OCI-LY3 (cell line): Measurements from ENCODE around the gene MRPS11.

ENCODE experiments used
- H2AFZ ChIP-seq: fragments of 200-600, 300-600 bp; shearing (Covaris generic); 2 replicates; pipeline ENCODE4 v1.6.0; 2014; ENCODE audit warnings: antibody characterized with exemption, low read depth, low read length
- H3K27ac ChIP-seq: fragments of 200-600, 300-600 bp; sonication (generic); 2 replicates; pipeline ENCODE4 v1.5.1; 2014; ENCODE audit warnings: mild to moderate bottlenecking, low read length, moderate library complexity, mixed read lengths
- H3K27me3 ChIP-seq: fragments of 200-600, 300-600 bp; sonication (generic); 2 replicates; pipeline ENCODE4 v1.6.1; 2014; ENCODE audit warnings: low read depth, low read length, mixed read lengths
- H3K36me3 ChIP-seq: fragments of 200-600, 300-600 bp; sonication (generic); replicated peaks from 2 replicates; pipeline ENCODE3; 2014; ENCODE audit warnings: low read depth, low read length, mixed read lengths
- H3K4me1 ChIP-seq: fragments of 300-600, 200-600 bp; sonication (generic); 2 replicates; pipeline ENCODE4 v1.6.1; 2014; ENCODE audit warnings: low read length, mixed read lengths
- H3K4me2 ChIP-seq: fragments of 200-600, 300-600 bp; sonication (generic); 2 replicates; pipeline ENCODE4 v1.6.1; 2014; ENCODE audit warnings: low read length, mixed read lengths
- H3K4me3 ChIP-seq: fragments of 300-600, 200-600 bp; sonication (generic); 2 replicates; pipeline ENCODE4 v1.5.1; 2014; ENCODE audit warnings: antibody characterized with exemption, mild to moderate bottlenecking, low read length, moderate library complexity
- H3K79me2 ChIP-seq: fragments of 300-600, 200-600 bp; shearing (Covaris generic); 2 replicates; pipeline ENCODE4 v1.6.1; 2014; ENCODE audit warnings: mild to moderate bottlenecking, low read length, mixed read lengths
- H3K9ac ChIP-seq: fragments of 300-600, 200-600 bp; shearing (Covaris generic); 2 replicates; pipeline ENCODE4 v1.6.0; 2014; ENCODE audit warnings: mild to moderate bottlenecking, low read length, moderate library complexity
- H3K9me3 ChIP-seq: fragments of 200-600, 300-600 bp; shearing (Covaris generic); 2 replicates; pipeline ENCODE4 v1.6.1; 2014; ENCODE audit warnings: low read length, mixed read lengths; ENCODE audit not compliant: insufficient read depth
- H4K20me1 ChIP-seq: fragments of 200-600, 300-600 bp; sonication (generic); 2 replicates; pipeline ENCODE4 v1.6.1; 2016; ENCODE audit warnings: low read length, mixed read lengths; ENCODE audit not compliant: insufficient read depth
- CTCF ChIP-seq: fragments of 200-600, 300-600 bp; sonication (generic); IDR thresholded peaks from 2 replicates; pipeline ENCODE4 v1.5.1; 2014; ENCODE audit warnings: antibody characterized with exemption, low read length, low read depth
- EZH2phosphoT487 ChIP-seq: fragments of 200-600 bp; shearing (Covaris generic); IDR thresholded peaks from 2 replicates; pipeline ENCODE4 v1.6.1; 2018; ENCODE audit warnings: antibody characterized with exemption, mixed run types, low read depth

The MRPS11 gene

DNA sequence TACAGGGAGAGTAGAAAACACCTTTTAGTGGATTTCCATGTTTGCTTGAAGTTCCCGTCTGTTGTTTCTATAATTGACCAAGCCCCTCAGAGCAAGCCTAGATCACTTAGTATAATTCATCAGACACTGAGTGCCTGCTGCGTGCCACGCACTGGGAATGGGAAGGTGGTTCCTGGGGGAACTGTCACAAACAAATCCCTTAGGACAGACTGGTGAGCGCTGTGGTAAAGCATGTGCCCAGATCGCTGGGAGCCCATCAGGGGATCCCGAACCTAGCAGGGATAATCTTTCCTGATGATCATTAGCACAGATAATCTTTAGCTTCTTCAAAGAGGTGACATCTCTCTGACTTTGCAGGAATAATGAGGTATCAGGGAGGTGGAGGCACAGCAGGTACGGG, 9.6 kb downstream of the MRPS11 start:
- Histone ChIP-seq H3K79me2 (peaks cover 26% of the 10 kb centered on the region), H3K27ac (peak overlapping the region; percentile 74), H3K4me1 (peaks cover 48% of the 10 kb centered on the region), H4K20me1 (no peaks in the 10 kb centered on the region), H3K4me3 (no peak overlapping the region), H3K27me3 (no peaks in the 10 kb centered on the region), H2AFZ (no peak overlapping the region), H3K4me2 (peak overlapping the region; percentile 46), H3K9me3 (no peaks in the 10 kb centered on the region), H3K9ac (peak overlapping the region; percentile 50; the same call in 1 of the 2 replicates), H3K36me3 (peaks cover 55% of the 10 kb centered on the region)
- TF ChIP-seq EZH2phosphoT487: no peak
- TF ChIP-seq CTCF: no peak

DNA sequence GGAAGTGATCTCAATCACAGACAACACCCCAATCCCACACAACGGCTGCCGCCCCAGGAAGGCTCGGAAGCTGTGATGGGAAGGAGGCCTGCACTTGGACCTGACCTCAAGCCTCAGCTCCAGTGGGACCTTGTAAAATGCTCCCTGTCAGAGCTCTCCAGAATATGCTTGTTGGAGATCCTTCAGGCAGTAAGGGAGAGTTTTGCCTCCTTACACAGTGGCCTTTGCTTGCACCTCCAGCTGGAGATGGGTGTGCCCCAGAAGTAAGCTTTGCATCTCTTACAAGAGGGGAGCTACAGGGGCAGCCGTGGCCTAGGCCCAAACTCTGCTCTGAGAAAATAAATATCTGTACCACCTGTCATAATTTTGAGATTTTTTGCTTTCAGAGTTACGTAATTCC, 10.4 kb downstream of the MRPS11 start:
- TF ChIP-seq CTCF (no peak), EZH2phosphoT487 (no peak)
- no peaks in the 10 kb centered on the region for H3K27me3 ChIP-seq
- no peaks in the 10 kb centered on the region for H3K9me3 ChIP-seq
- H3K9ac ChIP-seq: peak overlapping the region; percentile 20; the same call in 1 of the 2 replicates
- H3K36me3 ChIP-seq: peaks cover 52% of the 10 kb centered on the region
- H3K79me2 ChIP-seq: peaks cover 22% of the 10 kb centered on the region
- peaks cover 45% of the 10 kb centered on the region for H3K4me1 ChIP-seq
- H3K27ac ChIP-seq: peak overlapping the region; percentile 74
- H2AFZ ChIP-seq: no peak overlapping the region
- no peaks in the 10 kb centered on the region for H4K20me1 ChIP-seq
- 0 out of 2 replicates have a peak overlapping the region, but pooled peaks have one; percentile 11 for H3K4me2 ChIP-seq
- H3K4me3 ChIP-seq: no peak overlapping the region

DNA sequence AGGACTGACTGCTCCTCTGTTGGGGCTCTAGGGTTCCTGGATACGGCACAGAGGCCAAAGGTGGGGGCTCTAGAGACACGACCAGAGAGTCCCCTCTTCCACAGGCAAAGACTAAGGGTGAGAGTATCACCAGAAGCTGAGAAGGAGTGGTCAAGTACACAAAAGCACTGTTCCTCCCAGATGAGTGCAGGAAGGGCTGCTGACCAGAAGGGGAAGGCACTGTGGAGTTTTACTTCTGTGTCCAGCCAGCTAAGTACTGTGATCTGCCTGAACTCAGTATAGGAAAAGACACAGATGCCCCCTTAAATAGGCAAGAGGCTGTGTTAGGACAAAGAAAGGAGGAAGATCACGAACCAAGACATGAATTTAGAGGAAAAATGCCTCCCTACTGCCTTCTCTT, 11.7 kb downstream of the MRPS11 start:
- H3K27ac ChIP-seq: peak overlapping the region; percentile 17; the same call in 1 of the 2 replicates

GRCh38 chr15:88480981-88481380, 13.5 kb downstream of the MRPS11 start:
- no peaks in the 10 kb centered on the region for H4K20me1 ChIP-seq
- H3K4me1 ChIP-seq: peaks cover 31% of the 10 kb centered on the region
- no peak overlapping the region for H3K9ac ChIP-seq
- no peaks in the 10 kb centered on the region for H3K27me3 ChIP-seq
- H3K27ac ChIP-seq: no peak overlapping the region
- peaks cover 8% of the 10 kb centered on the region for H3K79me2 ChIP-seq
- no peaks in the 10 kb centered on the region for H3K9me3 ChIP-seq
- no peak overlapping the region for H3K4me3 ChIP-seq
- peaks cover 34% of the 10 kb centered on the region for H3K36me3 ChIP-seq
- H3K4me2 ChIP-seq: no peak overlapping the region
- TF ChIP-seq CTCF (no peak), EZH2phosphoT487 (no peak)
- H2AFZ ChIP-seq: no peak overlapping the region

More for the DNA sequence above, 11.7 kb downstream of the MRPS11 start:
- Histone ChIP-seq H3K4me1 (peaks cover 35% of the 10 kb centered on the region), H3K79me2 (peaks cover 13% of the 10 kb centered on the region), H3K4me2 (no peak overlapping the region), H3K27me3 (no peaks in the 10 kb centered on the region), H2AFZ (no peak overlapping the region), H3K9me3 (no peaks in the 10 kb centered on the region), H3K9ac (no peak overlapping the region), H3K4me3 (no peak overlapping the region), H4K20me1 (no peaks in the 10 kb centered on the region), H3K36me3 (peaks cover 44% of the 10 kb centered on the region)
- TF ChIP-seq CTCF: no peak
- no peak for TF ChIP-seq EZH2phosphoT487
